H1 (cell line): ENCODE data around the gene MKLN1. TPM values are rescaled to one million over a fixed set of nuclear protein-coding genes. Genes with fewer than 3 reads are reported as not detected.

ENCODE experiments used
- CTCF ChIA-PET: fragments of 300-600 bp; sonication (Branson Sonifier 250); formaldehyde crosslinking; loops from one replicate; lab custom pipeline; 2021; ENCODE audit not compliant: partially characterized antibody; lab: Charles Lee
- POLR2A ChIA-PET: fragments of 300-600 bp; sonication (Branson Sonifier 250); formaldehyde crosslinking; loops from one replicate; lab custom pipeline; 2021; ENCODE audit warnings: inconsistent platforms; ENCODE audit not compliant: partially characterized antibody; lab: Charles Lee
- DNase-seq, 2 experiments: peaks; one replicate each; pipeline versions ENCODE4 v3.0.0 to v3.0.0-alpha.2; 2010 to 2022; ENCODE audit warnings: low spot score in 2 of 2, low read depth in 1 of 2, mixed read lengths in 1 of 2
- FAIRE-seq: peaks from 2 replicates; lab custom pipeline; 2011; peaks lifted over from hg19 to GRCh38; lab: Jason Lieb, UNC
- H2AFZ ChIP-seq: 2 replicates; pipeline ENCODE4 v1.8.1; 2012; ENCODE audit warnings: low read length, inconsistent platforms
- H2AK5ac ChIP-seq: 2 replicates; pipeline ENCODE4 v1.6.1; 2013; ENCODE audit warnings: low read depth, low read length
- H2BK120ac ChIP-seq: replicated peaks from 2 replicates; pipeline ENCODE3; 2013; ENCODE audit warnings: low read depth, low read length, inconsistent platforms
- H2BK12ac ChIP-seq: 2 replicates; pipeline ENCODE4 v1.6.1; 2013; ENCODE audit warnings: low read depth, low read length
- H2BK15ac ChIP-seq: 2 replicates; pipeline ENCODE4 v1.6.1; 2013; ENCODE audit warnings: low read length
- H2BK20ac ChIP-seq: 2 replicates; pipeline ENCODE4 v1.6.1; 2013; ENCODE audit warnings: low read length
- H2BK5ac ChIP-seq: 2 replicates; pipeline ENCODE4 v1.6.1; 2013; ENCODE audit warnings: low read depth, low read length
- H3K14ac ChIP-seq: 2 replicates; pipeline ENCODE4 v1.6.1; 2013; ENCODE audit warnings: inconsistent platforms; ENCODE audit not compliant: insufficient read length
- H3K18ac ChIP-seq: 2 replicates; pipeline ENCODE4 v1.6.1; 2013; ENCODE audit warnings: low read length; ENCODE audit errors: extremely low read depth
- H3K23ac ChIP-seq: 2 replicates; pipeline ENCODE4 v1.6.1; 2013; ENCODE audit warnings: inconsistent platforms; ENCODE audit not compliant: insufficient read length
- H3K23me2 ChIP-seq: 2 replicates; pipeline ENCODE4 v1.6.1; 2013; ENCODE audit warnings: low read depth, low read length
- H3K27ac ChIP-seq: 2 replicates; pipeline ENCODE4 v1.6.1; 2011; ENCODE audit warnings: low read depth, low read length, inconsistent platforms
- H3K27me3 ChIP-seq, 4 experiments: replicated peaks in 1 of 4; 1 replicate in 1 of 4; 2 replicates in 3 of 4; pipeline versions ENCODE4 v1.6.1 to v1.8.1; 2011 to 2013; ENCODE audit warnings: low read length in 3 of 4, mild to moderate bottlenecking in 3 of 4, inconsistent platforms in 2 of 4, mixed read lengths in 2 of 4, moderate library complexity in 1 of 4; ENCODE audit not compliant: control insufficient read depth in 3 of 4, insufficient read depth in 3 of 4; ENCODE audit errors: extremely low read depth in 1 of 4
- H3K36me3 ChIP-seq, 4 experiments: 2 replicates each; pipeline versions ENCODE4 v1.6.1 to v1.8.1; 2011 to 2013; ENCODE audit warnings: mild to moderate bottlenecking in 4 of 4, low read length in 3 of 4, moderate library complexity in 2 of 4, control low read depth in 1 of 4, inconsistent platforms in 1 of 4; ENCODE audit not compliant: insufficient read depth in 4 of 4, control insufficient read depth in 2 of 4
- H3K4ac ChIP-seq: replicated peaks from 2 replicates; pipeline ENCODE3; 2013; ENCODE audit warnings: low read length, low read depth, mixed read lengths, inconsistent platforms; ENCODE audit not compliant: insufficient read length
- H3K4me1 ChIP-seq, 4 experiments: replicated peaks in 1 of 4; 1 replicate in 1 of 4; 2 replicates in 3 of 4; pipeline versions ENCODE4 v1.6.1 to v1.8.1; 2011 to 2013; ENCODE audit warnings: low read length in 3 of 4, inconsistent platforms in 2 of 4, mixed read lengths in 1 of 4; ENCODE audit not compliant: insufficient read depth in 4 of 4, control insufficient read depth in 3 of 4
- H3K4me2 ChIP-seq, 2 experiments: 2 replicates each; pipeline versions ENCODE4 v1.6.1 to v1.8.1; 2011 to 2013; ENCODE audit warnings: low read depth in 2 of 2, low read length in 2 of 2, control low read depth in 1 of 2, inconsistent platforms in 1 of 2, mild to moderate bottlenecking in 1 of 2; ENCODE audit not compliant: insufficient read depth in 1 of 2
- H3K4me3 ChIP-seq, 4 experiments: fragments of 200-600, 300-600 bp in 1 of 4; sonication (generic), shearing (Covaris generic), sonication (Bioruptor Twin) in 1 of 4; 2 replicates each; pipeline versions ENCODE4 v1.5.1 to v1.8.1; 2011 to 2016; ENCODE audit warnings: low read length in 4 of 4, low read depth in 3 of 4, control low read depth in 2 of 4, inconsistent platforms in 2 of 4, mild to moderate bottlenecking in 2 of 4, mixed read lengths in 1 of 4, moderate library complexity in 1 of 4; ENCODE audit not compliant: insufficient read depth in 2 of 4; ENCODE audit errors: extremely low read depth in 1 of 4
- H3K56ac ChIP-seq: replicated peaks from 2 replicates; pipeline ENCODE3; 2013; ENCODE audit warnings: low read depth, mild to moderate bottlenecking, mixed read lengths, low read length, inconsistent platforms; ENCODE audit not compliant: insufficient read length
- H3K79me1 ChIP-seq: 2 replicates; pipeline ENCODE4 v1.6.1; 2013; ENCODE audit warnings: low read depth, low read length, control low read depth
- H3K79me2 ChIP-seq, 2 experiments: 2 replicates each; pipeline versions ENCODE4 v1.6.1 to v1.8.1; 2012 to 2013; ENCODE audit warnings: low read length in 2 of 2, mild to moderate bottlenecking in 2 of 2, inconsistent platforms in 1 of 2; ENCODE audit not compliant: insufficient read depth in 2 of 2, control insufficient read depth in 1 of 2
- H3K9ac ChIP-seq, 4 experiments: replicated peaks in 1 of 4; 1 replicate in 1 of 4; 2 replicates in 3 of 4; pipeline versions ENCODE4 v1.6.1 to v1.8.1; 2011 to 2013; ENCODE audit warnings: low read depth in 3 of 4, low read length in 3 of 4, control low read depth in 2 of 4, mild to moderate bottlenecking in 2 of 4, moderate library complexity in 2 of 4, inconsistent platforms in 1 of 4; ENCODE audit errors: extremely low read depth in 1 of 4
- H3K9me3 ChIP-seq, 2 experiments: 2 replicates each; pipeline versions ENCODE4 v1.6.1 to v1.8.1; 2012 to 2013; ENCODE audit warnings: mild to moderate bottlenecking in 2 of 2, moderate library complexity in 2 of 2, control low read depth in 1 of 2, inconsistent platforms in 1 of 2, low read depth in 1 of 2, low read length in 1 of 2, mixed read lengths in 1 of 2; ENCODE audit not compliant: insufficient read depth in 2 of 2
- H4K20me1 ChIP-seq, 2 experiments: replicated peaks in 1 of 2; 2 replicates each; pipeline versions ENCODE3 to v1.8.1; 2011 to 2013; ENCODE audit warnings: inconsistent platforms in 2 of 2, low read length in 2 of 2, mild to moderate bottlenecking in 1 of 2; ENCODE audit not compliant: insufficient read depth in 2 of 2, control insufficient read depth in 1 of 2
- H4K5ac ChIP-seq: 2 replicates; pipeline ENCODE4 v1.6.1; 2013; ENCODE audit warnings: low read length, low read depth, mixed read lengths, inconsistent platforms; ENCODE audit not compliant: insufficient read length
- H4K8ac ChIP-seq: 2 replicates; pipeline ENCODE4 v1.8.0; 2013; ENCODE audit warnings: mild to moderate bottlenecking, moderate library complexity, low read length, inconsistent platforms; ENCODE audit not compliant: insufficient read depth; ENCODE audit errors: extremely low read depth
- H4K91ac ChIP-seq: replicated peaks from 2 replicates; pipeline ENCODE3; 2013; ENCODE audit warnings: low read length, mixed read lengths, inconsistent platforms; ENCODE audit not compliant: insufficient read length
- CEBPB ChIP-seq: IDR thresholded peaks from 2 replicates; pipeline ENCODE4 v1.6.1; 2012; ENCODE audit warnings: low read depth, low read length
- WGBS, 2 experiments: shearing (Covaris generic) in 1 of 2; methylation state at CpG; one replicate each; pipeline versions ENCODE4 v1.1.6 to v1.1.7; 2013 to 2015; ENCODE audit warnings: low lambda C conversion rate in 2 of 2, mixed read lengths in 2 of 2, inconsistent platforms in 1 of 2, low coverage in 1 of 2, missing lambda C conversion rate in 1 of 2; ENCODE audit not compliant: insufficient replicate concordance in 2 of 2, insufficient coverage in 1 of 2, insufficient read length in 1 of 2; ENCODE audit errors: extremely low coverage in 1 of 2, missing lambda C conversion rate in 1 of 2; 5-methylcytosine and 5-hydroxymethylcytosine counted together
- polyA plus RNA-seq, 7 experiments: library from polyadenylated mRNA; depleted of rRNA in 3 of 7; stranded (reverse) in 5 of 7; unstranded in 2 of 7; fragments of >200 nt in 5 of 7; fragments of 200-250 nt in 2 of 7; gene quantifications; 1 replicate in 5 of 7; 2 replicates in 1 of 7; 4 replicates in 1 of 7; pipeline versions ENCODE4 v1.2.1 to v1.2.3, GENCODE V29; 2011 to 2013; ENCODE audit warnings: missing spikeins in 2 of 7, mixed read lengths in 2 of 7
- total RNA-seq: library from RNA; stranded (reverse); fragmentation: NEBNext Ultra II Directional; extraction: Animal tissue kit (Norgen Biotek cat#: 25700); gene quantifications from 2 replicates; pipeline ENCODE4 v1.2.1, GENCODE V29; 2021

MKLN1 gene
- total and polyA plus RNA-seq, 2 of the 8 experiments (the other 6 are each of a cell fraction or from before 2014, with no cell fraction given): 22.3 to 50.9 TPM

GRCh38 chr7:131413711-131414110, 86.0 kb downstream of the MKLN1 start:
- no peak overlapping the region for H3K18ac ChIP-seq

More at GRCh38 chr7:131413711-131414110, 86.0 kb downstream of the MKLN1 start:
- H3K14ac ChIP-seq: no peak overlapping the region
- H3K23me2 ChIP-seq: no peaks in the 10 kb centered on the region
- H2BK12ac ChIP-seq: no peak overlapping the region
- no peak overlapping the region for H3K4me3 ChIP-seq
- no peaks in the 10 kb centered on the region for H4K20me1 ChIP-seq
- no peak for FAIRE-seq
- WGBS, 2 experiments: 94% methylated on average over 4 of the region's 4 CpGs; no CpG with 5 or more reads in 1 of the 2 experiments
- no peak for DNase-seq
- H2BK5ac ChIP-seq: no peak overlapping the region
- TF ChIP-seq CEBPB: no peak
- H3K36me3 ChIP-seq: peaks cover 0 to 12% (median 0%) of the 10 kb centered on the region in 4 experiments; a peak in 3 of 8 replicates
- H3K23ac ChIP-seq: no peak overlapping the region
- no peak overlapping the region for H4K8ac ChIP-seq
- H3K9ac ChIP-seq: no peak overlapping the region
- no peak overlapping the region for H3K56ac ChIP-seq
- H4K5ac ChIP-seq: no peak overlapping the region
- peaks cover 0 to 8% (median 2%) of the 10 kb centered on the region in 4 experiments; a peak in 2 of 7 replicates for H3K4me1 ChIP-seq
- ChIA-PET CTCF (no interaction called here), POLR2A (no interaction called here)
- H3K4ac ChIP-seq: no peak overlapping the region
- H3K27me3 ChIP-seq: no peaks in the 10 kb centered on the region
- H3K79me2 ChIP-seq: 0 out of 4 replicates have a peak, but pooled peaks cover 0 to 5% of the 10 kb centered on the region in 2 experiments
- no peaks in the 10 kb centered on the region for H3K9me3 ChIP-seq
- no peak overlapping the region for H2BK20ac ChIP-seq
- H2AK5ac ChIP-seq: no peak overlapping the region
- H2BK120ac ChIP-seq: no peak overlapping the region
- H3K27ac ChIP-seq: no peak overlapping the region
- no peaks in the 10 kb centered on the region for H3K79me1 ChIP-seq
- H2BK15ac ChIP-seq: no peak overlapping the region
- H4K91ac ChIP-seq: no peak overlapping the region
- H2AFZ ChIP-seq: no peak overlapping the region
- H3K4me2 ChIP-seq: no peak overlapping the region
